GM08714 (cell line): ENCODE results near the gene FFAR4.

Experiments used
- H3K4me3 ChIP-seq: fragments of 200-500 bp; sonication (Bioruptor generic); 2 replicates; pipeline ENCODE4 v1.5.1; 2014; ENCODE audit warnings: mild to moderate bottlenecking, low read length, inconsistent platforms
- ZNF274 ChIP-seq: IDR thresholded peaks from 2 replicates; pipeline ENCODE4 v1.6.1; 2012; ENCODE audit warnings: mild to moderate bottlenecking, low read depth, low read length

The FFAR4 gene

DNA sequence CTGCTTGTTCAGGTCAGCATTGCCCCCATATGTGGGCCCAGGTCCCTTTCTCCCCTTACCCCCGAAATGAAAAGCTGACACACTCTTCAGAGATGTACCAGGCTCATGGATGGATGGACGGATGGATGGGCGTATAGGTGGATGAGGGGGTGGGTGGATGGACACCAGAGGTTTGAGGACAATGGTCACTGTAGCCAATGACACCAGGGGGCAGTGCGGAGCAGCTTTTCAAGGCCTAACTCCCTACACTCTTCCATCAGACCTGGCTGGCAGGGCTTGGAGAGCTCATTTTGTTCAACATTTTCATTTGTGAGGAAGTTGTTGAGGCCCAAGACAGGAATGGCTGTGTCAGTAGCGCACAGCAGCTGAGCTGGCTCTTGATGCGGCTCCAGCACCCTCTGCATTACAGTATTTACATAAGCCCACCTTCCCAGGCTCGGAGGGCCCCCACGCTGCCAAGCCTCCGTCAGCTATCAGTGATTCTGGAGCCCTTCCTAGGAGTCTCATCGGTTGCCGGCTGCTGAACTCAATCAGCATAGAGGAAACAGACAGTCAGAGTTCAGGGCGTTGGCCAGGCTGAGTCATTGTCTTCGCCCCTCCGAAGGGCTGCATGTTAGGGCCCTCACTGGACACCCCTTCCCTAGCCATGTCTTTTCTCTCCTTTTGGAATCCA, 11.6 kb upstream of the FFAR4 start:
- H3K4me3 ChIP-seq: no peak overlapping the region
- TF ChIP-seq ZNF274: no peak

DNA sequence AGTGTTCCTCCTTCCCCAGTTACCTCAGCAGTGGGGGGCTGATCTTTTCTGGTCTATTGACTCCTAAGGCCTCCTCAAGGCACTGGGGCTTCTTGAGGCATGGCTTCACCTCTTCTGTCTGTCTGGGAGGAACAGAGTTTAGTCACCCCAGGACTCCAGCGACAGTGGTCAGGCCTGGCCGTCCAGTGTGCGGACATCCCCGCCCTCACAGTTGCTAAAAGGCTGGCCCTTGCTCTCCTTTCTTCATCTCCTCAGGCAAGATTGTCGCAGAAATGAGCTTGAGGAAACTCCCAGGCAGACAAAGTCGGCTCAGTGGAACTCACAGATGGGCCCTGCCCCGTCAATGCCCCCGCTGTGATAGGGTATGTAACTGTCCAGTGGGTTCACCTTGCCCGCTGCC, 7.0 kb upstream of the FFAR4 start:
- TF ChIP-seq ZNF274: no peak
- no peak overlapping the region for H3K4me3 ChIP-seq

DNA sequence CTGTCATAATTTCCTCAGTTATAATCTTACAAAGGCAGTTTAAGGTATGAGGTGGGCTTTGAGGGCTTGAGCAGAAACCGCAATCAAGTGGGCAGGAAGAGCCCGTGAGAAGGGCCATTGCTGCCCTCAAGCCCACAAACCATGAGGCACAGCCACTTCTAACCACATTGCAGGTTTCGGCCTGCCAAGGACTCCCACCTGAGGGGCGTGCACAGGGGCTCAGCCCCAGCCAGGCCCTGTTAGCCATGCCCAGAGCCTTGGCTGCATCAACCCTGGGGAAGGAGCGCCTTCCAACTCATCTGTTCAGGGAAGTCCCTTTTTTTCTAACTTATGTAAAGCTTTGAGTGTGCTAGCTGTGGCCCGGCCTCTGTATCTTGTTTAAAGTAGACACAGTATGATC, 5.9 kb upstream of the FFAR4 start:
- TF ChIP-seq ZNF274: no peak
- H3K4me3 ChIP-seq: no peak overlapping the region

DNA sequence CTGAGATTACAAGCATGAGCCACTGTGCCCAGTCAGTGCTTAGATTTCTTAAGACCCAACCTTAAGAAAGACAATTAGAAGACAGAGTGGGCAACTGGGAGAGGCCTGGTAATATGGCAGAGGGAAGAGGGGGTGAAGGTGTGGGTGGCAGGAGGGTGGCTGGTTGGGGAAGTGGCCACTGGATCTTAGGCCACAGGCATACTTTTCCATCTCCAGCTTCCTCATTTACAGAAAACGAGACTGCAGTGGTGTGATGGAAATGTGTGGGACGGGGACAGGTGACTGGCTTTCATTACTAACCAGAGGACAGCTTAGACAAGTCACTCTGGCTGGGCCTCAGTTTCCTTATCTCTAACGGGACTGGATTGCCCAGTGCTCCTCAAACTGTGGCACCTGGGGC, 1.0 kb upstream of the FFAR4 start:
- no peak for TF ChIP-seq ZNF274
- H3K4me3 ChIP-seq: no peak overlapping the region

DNA sequence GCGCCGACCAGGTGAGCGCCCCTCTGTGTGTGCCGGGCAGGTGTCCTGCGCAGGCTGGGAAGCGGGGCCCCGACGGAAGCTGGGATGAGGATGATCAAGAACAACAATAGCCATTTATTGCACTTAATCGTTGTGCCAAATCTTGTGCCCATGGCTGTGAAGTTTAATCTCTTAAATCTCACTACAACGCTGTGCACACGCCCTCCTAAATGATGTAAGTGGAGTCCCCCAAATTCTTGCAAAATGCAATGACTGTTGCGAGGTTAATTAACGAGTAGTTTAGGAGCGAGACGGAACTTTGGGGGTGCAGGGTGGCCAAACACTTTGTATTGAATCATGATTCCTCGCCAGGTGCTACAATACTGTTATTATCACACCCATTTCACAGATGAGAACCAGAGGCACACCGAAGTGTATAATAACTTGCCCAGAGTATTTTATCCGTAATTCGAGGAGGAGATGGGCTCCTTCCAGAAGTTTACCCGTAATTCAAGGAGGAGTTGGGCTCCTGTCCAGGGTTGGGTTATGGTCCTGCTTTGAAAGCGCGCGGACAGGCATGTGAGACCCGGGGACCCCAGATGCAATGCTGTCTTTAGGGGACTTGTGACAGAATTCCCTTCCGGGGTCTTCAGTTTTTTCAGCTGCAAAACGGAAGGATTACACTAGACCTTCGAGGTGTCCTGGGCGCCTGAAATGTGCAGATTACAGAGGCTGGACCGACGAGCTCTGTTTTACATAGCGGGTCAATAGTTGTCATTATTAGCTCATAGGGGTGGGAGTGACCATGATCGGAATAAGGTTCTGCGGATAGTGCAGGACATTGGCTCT, 1.0 kb downstream of the FFAR4 start:
- no peak overlapping the region for H3K4me3 ChIP-seq
- TF ChIP-seq ZNF274: no peak

DNA sequence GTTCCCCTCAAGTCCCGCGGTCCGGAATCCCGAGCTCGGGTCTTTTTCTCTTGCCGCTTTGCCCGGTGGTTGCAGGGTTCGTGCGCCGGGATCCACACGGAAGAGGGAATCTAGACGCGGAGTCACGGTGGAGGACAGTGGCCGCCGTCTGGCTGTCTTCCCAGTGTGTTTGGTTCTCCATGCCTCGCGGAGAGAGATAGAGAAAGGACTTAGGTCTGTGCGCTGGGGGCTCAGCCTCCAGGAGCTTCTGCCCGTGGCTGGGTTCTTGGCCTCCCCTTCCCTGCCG, 1.6 kb downstream of the FFAR4 start:
- H3K4me3 ChIP-seq: no peak overlapping the region

DNA sequence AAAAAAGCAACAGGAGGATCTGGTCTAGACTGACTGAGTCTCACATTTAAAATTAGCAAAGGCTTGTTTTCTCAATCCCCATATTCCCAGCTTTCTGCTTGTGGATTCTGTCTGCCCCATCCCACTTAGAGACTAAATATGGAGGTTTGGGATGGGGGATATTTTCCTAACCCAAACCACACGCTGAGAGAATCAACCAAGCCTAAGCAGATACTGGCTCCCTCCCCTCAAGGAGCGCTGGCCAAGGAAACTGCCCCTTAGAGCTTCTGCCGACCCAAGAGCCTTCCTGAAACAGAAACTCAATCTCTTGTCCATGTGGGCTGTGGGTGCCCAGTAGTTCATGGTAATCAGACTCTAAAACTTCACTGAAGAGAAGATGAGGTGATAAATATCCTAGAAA, 3.9 kb downstream of the FFAR4 start:
- H3K4me3 ChIP-seq: no peak overlapping the region
- TF ChIP-seq ZNF274: no peak

More for the DNA sequence above, 1.6 kb downstream of the FFAR4 start:
- TF ChIP-seq ZNF274: no peak

DNA sequence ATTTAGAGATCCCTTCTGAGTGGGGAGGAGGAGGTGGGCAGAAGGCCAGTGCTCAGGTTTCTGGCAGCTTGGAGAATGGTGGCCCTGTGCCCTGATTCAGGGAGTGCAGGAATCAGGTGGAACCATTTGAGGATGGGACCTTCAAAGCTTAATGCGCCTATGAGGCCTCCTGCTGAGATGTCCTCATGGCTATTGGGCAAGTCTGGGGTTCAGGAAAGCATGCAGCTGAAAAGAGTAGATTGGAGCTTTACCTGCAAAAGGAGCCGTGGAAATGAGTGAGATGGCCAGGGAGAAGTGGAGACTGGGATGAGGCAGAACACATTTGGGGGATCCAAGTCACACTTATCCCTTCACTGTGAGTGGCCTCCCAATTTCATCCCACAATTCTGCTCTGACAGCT, 6.1 kb downstream of the FFAR4 start:
- TF ChIP-seq ZNF274: no peak
- no peak overlapping the region for H3K4me3 ChIP-seq

DNA sequence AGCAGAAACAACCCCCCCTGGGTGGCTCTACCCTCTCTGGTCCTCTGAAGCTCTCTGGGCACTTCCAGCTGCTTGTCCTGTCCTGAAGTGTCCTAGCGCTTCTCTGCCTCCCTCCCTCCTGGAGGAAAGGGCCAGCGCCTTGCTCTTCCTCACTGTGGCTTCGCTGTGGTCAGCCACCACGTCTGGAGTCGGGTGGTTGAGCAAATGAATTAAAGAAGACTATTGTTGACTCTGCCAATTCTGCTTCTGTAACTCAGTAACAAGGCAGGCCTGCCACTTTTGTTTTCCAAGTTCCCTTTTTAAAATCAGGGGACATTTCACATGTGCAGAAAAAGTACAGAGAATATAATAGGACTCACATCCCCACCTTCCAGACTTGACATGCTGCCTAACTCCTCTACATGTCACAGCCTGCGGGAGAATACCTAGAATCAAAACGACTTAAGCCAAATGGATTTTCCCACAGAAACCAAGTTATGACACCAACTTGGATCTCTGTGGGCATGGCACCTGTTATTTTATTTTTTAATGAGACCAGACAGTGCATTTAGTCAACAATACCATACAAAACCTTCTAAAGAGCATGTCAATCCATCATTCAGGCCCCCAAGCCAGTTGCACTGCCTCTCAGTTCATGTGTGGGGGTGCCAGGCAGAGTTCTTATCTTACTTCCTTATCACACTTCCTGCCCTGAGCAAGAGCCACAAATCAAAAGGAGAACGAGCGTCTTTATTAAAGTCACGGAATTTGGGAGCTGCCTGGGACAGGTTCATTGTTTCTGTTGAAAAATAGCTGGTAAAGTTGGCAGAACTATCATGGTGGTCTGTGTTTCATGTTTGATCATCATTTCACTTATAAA, 6.8 kb downstream of the FFAR4 start:
- TF ChIP-seq ZNF274: no peak
- H3K4me3 ChIP-seq: no peak overlapping the region

DNA sequence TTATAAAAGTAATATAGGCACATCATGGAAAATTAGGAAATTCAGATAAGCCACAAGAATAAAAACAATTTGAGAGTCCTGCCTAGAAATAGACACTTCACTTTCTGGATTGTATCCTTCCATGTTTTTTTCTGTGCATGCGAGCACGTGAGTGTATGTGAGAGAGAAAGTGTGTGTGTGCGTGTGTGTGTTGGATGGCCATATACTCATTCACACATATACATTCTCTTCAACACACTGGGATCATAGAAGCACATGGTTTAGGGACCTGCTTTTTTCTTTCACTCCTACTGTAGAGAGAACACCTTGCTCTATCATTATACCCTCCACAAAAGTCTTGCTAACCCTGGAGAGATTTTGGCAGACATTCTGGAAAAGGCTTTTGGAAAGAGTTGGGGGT, 7.5 kb downstream of the FFAR4 start:
- no peak overlapping the region for H3K4me3 ChIP-seq
- no peak for TF ChIP-seq ZNF274

DNA sequence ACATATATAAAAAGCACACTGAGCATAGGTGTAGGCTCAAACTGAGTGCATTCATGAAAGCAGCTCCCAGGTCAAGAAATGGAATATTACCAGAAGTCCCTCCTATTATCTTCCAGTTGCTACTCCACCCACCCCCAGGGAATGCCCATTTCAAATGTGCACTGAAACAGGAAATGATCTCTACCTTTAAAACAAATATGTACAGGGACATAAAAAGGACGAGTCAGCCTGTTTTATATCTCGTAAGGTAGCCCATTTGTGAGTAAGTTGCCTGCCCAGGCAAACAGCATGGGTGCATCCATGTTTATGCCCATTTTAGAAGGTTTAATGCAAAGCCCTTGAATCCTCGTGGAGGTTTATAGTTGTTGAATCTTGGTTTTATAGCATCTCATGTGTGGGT, 10.4 kb downstream of the FFAR4 start:
- no peak for TF ChIP-seq ZNF274
- H3K4me3 ChIP-seq: no peak overlapping the region

DNA sequence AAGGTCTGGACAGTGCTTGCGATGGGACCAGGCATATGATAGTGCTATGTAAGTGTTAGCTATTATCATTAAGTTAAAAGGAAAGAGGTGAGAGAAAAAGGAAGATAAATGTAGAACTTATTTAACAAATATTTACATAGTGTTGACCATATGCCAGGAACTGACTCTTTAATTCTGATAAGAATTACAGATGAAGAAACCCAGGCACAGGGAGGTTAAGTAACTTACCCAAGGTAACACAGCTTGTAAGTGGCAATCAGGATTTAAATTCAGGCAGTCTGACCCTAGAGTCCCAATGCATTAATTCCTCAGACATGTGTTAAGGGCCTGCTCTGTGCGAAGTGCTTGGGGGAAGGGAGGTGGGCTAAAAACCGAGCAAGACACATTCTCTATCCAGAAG, 11.1 kb downstream of the FFAR4 start:
- no peak for TF ChIP-seq ZNF274
- H3K4me3 ChIP-seq: no peak overlapping the region

DNA sequence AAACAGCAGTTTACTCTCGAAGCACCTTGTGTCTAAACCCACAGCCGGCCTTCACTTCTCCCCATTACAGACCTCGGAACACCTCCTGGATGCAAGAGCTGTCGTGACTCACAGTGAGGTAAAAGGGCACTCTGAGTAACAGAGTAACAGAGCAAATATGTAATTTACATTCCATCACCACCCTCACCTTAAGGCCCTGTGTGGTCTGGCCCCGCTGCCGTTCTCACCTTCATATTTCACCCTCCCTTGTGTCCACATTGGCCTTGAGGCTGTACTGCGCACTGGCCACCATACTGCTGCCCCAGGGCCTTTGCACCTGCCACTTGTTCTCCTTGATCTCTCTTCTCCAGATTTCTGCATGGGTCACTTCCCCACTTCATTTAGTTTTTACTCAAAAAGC, 12.6 kb downstream of the FFAR4 start:
- H3K4me3 ChIP-seq: no peak overlapping the region
- no peak for TF ChIP-seq ZNF274

DNA sequence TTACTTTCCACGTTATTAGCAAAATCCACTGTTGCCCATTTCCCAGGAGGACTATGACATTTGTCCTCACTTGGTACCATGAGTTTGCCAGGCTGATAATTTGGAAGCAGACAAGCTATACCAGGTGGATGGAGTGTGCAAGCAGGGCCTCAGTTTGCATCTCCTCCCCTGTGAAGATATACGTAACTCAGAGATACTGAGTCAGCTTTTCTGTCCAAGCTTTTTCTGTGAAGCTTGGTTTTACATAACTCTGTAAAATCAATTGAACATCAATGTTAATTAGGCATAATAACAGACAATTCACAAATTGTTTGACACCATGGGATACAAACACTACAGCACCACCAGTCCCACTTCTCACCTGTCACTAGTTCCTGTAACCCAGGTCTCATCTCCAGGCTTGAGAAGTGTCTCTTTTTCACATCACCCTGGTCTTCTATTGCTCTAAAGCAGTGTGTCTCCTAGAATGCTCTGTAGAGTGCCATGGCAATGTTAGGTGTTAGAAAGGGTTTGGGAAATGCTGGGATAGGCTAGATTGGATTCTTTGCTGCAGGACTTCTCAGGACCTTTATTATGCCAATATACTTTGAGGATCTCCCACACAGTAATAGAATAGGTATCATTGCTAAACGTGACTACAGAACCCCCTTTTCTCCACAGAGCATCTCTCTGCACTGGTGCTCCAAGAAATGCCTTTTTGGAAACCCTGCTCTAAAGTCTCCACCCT, 13.7 kb downstream of the FFAR4 start:
- TF ChIP-seq ZNF274: no peak
- no peak overlapping the region for H3K4me3 ChIP-seq
